SK-N-SH (cell line): ENCODE measurements around the gene LPP.

ENCODE experiments used
- GABPA ChIP-seq: IDR thresholded peaks from 2 replicates; pipeline ENCODE4 v1.4.0; 2012; ENCODE audit warnings: low read depth, mild to moderate bottlenecking
- POLR2AphosphoS5 ChIP-seq: IDR thresholded peaks from 2 replicates; pipeline ENCODE4 v1.6.1; 2012; ENCODE audit warnings: low read depth, low read length
- SIN3A ChIP-seq: IDR thresholded peaks from 2 replicates; pipeline ENCODE4 v1.6.1; 2012; ENCODE audit warnings: low read depth, mild to moderate bottlenecking, low read length, moderate library complexity, borderline replicate concordance
- SMC3 ChIP-seq: IDR thresholded peaks from 2 replicates; pipeline ENCODE4 v1.6.1; 2012; ENCODE audit warnings: low read depth, low read length, improper control_type of control experiment
- TCF12 ChIP-seq: IDR thresholded peaks from 2 replicates; pipeline ENCODE4 v1.4.0; 2012
- TF ChIP-seq, protein P1 (sequence below): fragments of 200-600 bp; sonication (generic); IDR thresholded peaks from 2 replicates; pipeline ENCODE4 v1.6.1; 2017; ENCODE audit warnings: antibody characterized with exemption, mild to moderate bottlenecking, moderate library complexity

DNA sequence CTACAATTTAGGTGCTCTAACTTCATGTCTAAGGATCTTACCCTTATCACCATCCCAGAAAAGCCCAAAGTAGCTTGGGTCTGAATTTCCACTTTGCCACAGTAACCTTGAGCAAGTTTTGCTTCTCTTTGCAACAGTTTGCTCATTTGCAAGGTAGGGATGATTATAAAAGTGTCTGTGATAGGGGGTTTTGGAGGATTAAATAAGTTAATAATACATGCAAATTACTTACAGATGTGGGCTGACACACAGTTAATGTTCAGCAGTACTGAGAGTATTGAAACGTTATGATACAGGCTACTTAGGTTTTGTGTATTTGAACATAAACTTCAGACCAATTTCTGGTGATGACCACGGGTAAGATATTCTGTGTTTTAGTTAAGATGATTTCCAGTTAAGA, 573.1 kb downstream of the LPP start:
- TF ChIP-seq, protein P1, sequence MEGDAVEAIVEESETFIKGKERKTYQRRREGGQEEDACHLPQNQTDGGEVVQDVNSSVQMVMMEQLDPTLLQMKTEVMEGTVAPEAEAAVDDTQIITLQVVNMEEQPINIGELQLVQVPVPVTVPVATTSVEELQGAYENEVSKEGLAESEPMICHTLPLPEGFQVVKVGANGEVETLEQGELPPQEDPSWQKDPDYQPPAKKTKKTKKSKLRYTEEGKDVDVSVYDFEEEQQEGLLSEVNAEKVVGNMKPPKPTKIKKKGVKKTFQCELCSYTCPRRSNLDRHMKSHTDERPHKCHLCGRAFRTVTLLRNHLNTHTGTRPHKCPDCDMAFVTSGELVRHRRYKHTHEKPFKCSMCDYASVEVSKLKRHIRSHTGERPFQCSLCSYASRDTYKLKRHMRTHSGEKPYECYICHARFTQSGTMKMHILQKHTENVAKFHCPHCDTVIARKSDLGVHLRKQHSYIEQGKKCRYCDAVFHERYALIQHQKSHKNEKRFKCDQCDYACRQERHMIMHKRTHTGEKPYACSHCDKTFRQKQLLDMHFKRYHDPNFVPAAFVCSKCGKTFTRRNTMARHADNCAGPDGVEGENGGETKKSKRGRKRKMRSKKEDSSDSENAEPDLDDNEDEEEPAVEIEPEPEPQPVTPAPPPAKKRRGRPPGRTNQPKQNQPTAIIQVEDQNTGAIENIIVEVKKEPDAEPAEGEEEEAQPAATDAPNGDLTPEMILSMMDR = no peak
- no peak for TF ChIP-seq POLR2AphosphoS5
- TF ChIP-seq SMC3 = no peak
- TF ChIP-seq TCF12 = no peak
- TF ChIP-seq GABPA = no peak
- TF ChIP-seq SIN3A = no peak
